Prostate gland (tissue), 2 donors: ENCODE measurements around the gene CREM. TPM values are rescaled to one million over a fixed set of nuclear protein-coding genes. Genes with fewer than 3 reads are reported as not detected.

Experiments used
- DNase-seq: peaks from one replicate; pipeline ENCODE4 v3.0.0-alpha.2; 2019; ENCODE audit warnings: low spot score
- H3K27ac ChIP-seq, 2 donors: fragments of 200-600 bp; sonication (generic); 2 replicates each; pipeline ENCODE4 v1.5.1; 2017 to 2019
- H3K27me3 ChIP-seq: fragments of 200-600 bp; sonication (generic); replicated peaks from 2 replicates; pipeline ENCODE4 v1.5.1; 2019; ENCODE audit not compliant: insufficient read depth
- H3K36me3 ChIP-seq, 2 donors: fragments of 200-600 bp; sonication (generic); 1 replicate in 1 of 2; 2 replicates in 1 of 2; pipeline versions ENCODE4 v1.5.1 to v1.8.1; 2017 to 2019
- H3K4me1 ChIP-seq: fragments of 200-600 bp; sonication (generic); replicated peaks from 2 replicates; pipeline ENCODE4 v1.5.1; 2019
- H3K4me3 ChIP-seq, 2 donors: fragments of 200-600 bp; sonication (generic); 2 replicates each; pipeline ENCODE4 v1.5.1; 2017 to 2019
- H3K9me3 ChIP-seq: fragments of 200-600 bp; sonication (generic); 2 replicates; pipeline ENCODE4 v1.5.1; 2017
- CTCF ChIP-seq, 4 experiments: fragments of 200-600 bp in 2 of 4; fragments of 450-650 bp in 2 of 4; sonication (generic) in 2 of 4; IDR thresholded peaks; 1 replicate in 3 of 4; 2 replicates in 1 of 4; pipeline ENCODE4 v1.5.1; 2016 to 2019; ENCODE audit warnings: antibody characterized with exemption in 4 of 4, mild to moderate bottlenecking in 2 of 4, moderate library complexity in 2 of 4
- POLR2A ChIP-seq: fragments of 450-650 bp; IDR thresholded peaks from one replicate; pipeline ENCODE4 v1.6.1; 2016; ENCODE audit warnings: antibody characterized with exemption, mild to moderate bottlenecking
- POLR2AphosphoS5 ChIP-seq: sonication (generic); formaldehyde crosslinking; IDR thresholded peaks from one replicate; pipeline ENCODE4 v1.6.1; 2017; ENCODE audit warnings: antibody characterized with exemption
- WGBS: methylation state at CpG from one replicate; pipeline ENCODE4 v1.1.5; 2018; 5-methylcytosine and 5-hydroxymethylcytosine counted together
- intact Hi-C: fragments of 100-400 bp; cut with DNase I; formaldehyde crosslinking; loops from one replicate; pipeline ENCODE4 v1.14.2; 2022
- total RNA-seq, 2 donors: library from RNA; depleted of rRNA; stranded (reverse); fragments of >200 nt; gene quantifications; one replicate each; pipeline ENCODE4 v1.1.0, GENCODE V29; 2016

The CREM gene
- total RNA-seq, 2 donors from 2014 or later = 25.5 to 75.3 TPM

GRCh38 chr10:35096312-35096711 is 30.3 kb upstream of the CREM start:
- H3K4me3 ChIP-seq = no peak overlapping the region
- TF ChIP-seq POLR2AphosphoS5 = no peak
- TF ChIP-seq CTCF (IDR thresholded peaks at IDR 0.05) = no peak
- TF ChIP-seq POLR2A = no peak

GRCh38 chr10:35097510-35097909 is 29.1 kb upstream of the CREM start:
- no peak overlapping the region for H3K27ac ChIP-seq
- WGBS = 83% methylated on average over 1 of the region's 1 CpG
- H3K4me3 ChIP-seq = no peak overlapping the region
- no peaks in the 10 kb centered on the region for H3K36me3 ChIP-seq
- H3K4me1 ChIP-seq = no peaks in the 10 kb centered on the region
- TF ChIP-seq POLR2A = no peak
- TF ChIP-seq CTCF (IDR thresholded peaks at IDR 0.05) = no peak
- TF ChIP-seq POLR2AphosphoS5 = no peak
- intact Hi-C loops = no loop called here
- no peak for DNase-seq
- H3K9me3 ChIP-seq = no peaks in the 10 kb centered on the region
- H3K27me3 ChIP-seq = no peaks in the 10 kb centered on the region

More at GRCh38 chr10:35096312-35096711, 30.3 kb upstream of the CREM start:
- Histone ChIP-seq H3K4me1 (no peaks in the 10 kb centered on the region), H3K27ac (no peak overlapping the region), H3K36me3 (no peaks in the 10 kb centered on the region), H3K9me3 (no peaks in the 10 kb centered on the region), H3K27me3 (no peaks in the 10 kb centered on the region)
- intact Hi-C loops = no loop called here
- 53% methylated on average over 2 of the region's 2 CpGs for WGBS
- no peak for DNase-seq

GRCh38 chr10:35103882-35104281 is 22.8 kb upstream of the CREM start:
- no peaks in the 10 kb centered on the region for H3K9me3 ChIP-seq

DNA sequence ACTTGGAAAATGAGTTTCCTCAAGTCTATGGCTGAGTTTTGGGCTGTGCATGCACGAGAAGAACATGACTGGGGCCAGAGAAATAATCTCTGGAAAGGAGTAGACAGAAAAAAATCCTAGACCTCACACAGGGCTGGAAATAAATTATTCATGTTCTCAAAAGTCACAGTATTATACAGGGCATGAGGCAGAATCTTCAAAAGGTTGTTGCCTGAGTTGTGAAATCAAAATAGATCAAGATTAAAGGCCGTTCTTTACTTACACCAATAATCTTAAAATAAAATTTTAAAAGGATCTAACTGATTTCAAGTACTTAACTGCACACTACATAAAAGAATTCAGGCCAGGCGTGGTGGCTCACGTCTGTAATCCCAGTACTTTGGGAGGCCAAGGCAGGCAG is 14.1 kb upstream of the CREM start:
- WGBS = 56% methylated on average over 4 of the region's 4 CpGs
- Histone ChIP-seq H3K27me3 (no peaks in the 10 kb centered on the region), H3K4me1 (no peaks in the 10 kb centered on the region), H3K36me3 (no peaks in the 10 kb centered on the region), H3K9me3 (no peaks in the 10 kb centered on the region), H3K4me3 (no peak overlapping the region), H3K27ac (no peak overlapping the region)
- TF ChIP-seq POLR2A (no peak), POLR2AphosphoS5 (no peak), CTCF (IDR thresholded peaks at IDR 0.05) (no peak)
- no peak for DNase-seq
- intact Hi-C loops = no loop called here

More at GRCh38 chr10:35103882-35104281, 22.8 kb upstream of the CREM start:
- intact Hi-C loops = no loop called here
- Histone ChIP-seq H3K4me3 (no peak overlapping the region), H3K36me3 (no peaks in the 10 kb centered on the region), H3K27ac (no peak overlapping the region), H3K4me1 (no peaks in the 10 kb centered on the region), H3K27me3 (no peaks in the 10 kb centered on the region)
- DNase-seq = no peak
- 53% methylated on average over 6 of the region's 7 CpGs for WGBS
- TF ChIP-seq CTCF (IDR thresholded peaks at IDR 0.05) = no peak
- TF ChIP-seq POLR2AphosphoS5 = no peak
- TF ChIP-seq POLR2A = no peak

- no peak overlapping the region for H3K4me3 ChIP-seq
- WGBS = 97% methylated on average over 1 of the region's 1 CpG
- intact Hi-C loops = no loop called here
Observed at GRCh38 chr10:35119378-35119777, 7.3 kb upstream of the CREM start.

More at GRCh38 chr10:35119378-35119777, 7.3 kb upstream of the CREM start:
- TF ChIP-seq POLR2A (no peak), POLR2AphosphoS5 (no peak), CTCF (IDR thresholded peaks at IDR 0.05) (no peak)
- Histone ChIP-seq H3K9me3 (no peaks in the 10 kb centered on the region), H3K4me1 (no peaks in the 10 kb centered on the region), H3K36me3 (no peaks in the 10 kb centered on the region), H3K27me3 (no peaks in the 10 kb centered on the region), H3K27ac (no peak overlapping the region)
- DNase-seq = no peak
